GM18505 (cell line): ENCODE measurements around the gene BMP2K.

Experiments
- ATAC-seq: cut with Tn5 transposase; IDR thresholded peaks from one replicate; pipeline ENCODE4 v1.9.1; 2021; ENCODE audit not compliant: unreplicated experiment
- POLR2A ChIP-seq: IDR thresholded peaks from 4 replicates; pipeline ENCODE4 v1.6.1; 2011; ENCODE audit warnings: borderline replicate concordance; ENCODE audit not compliant: insufficient read depth, insufficient read length; ENCODE audit errors: extremely low read depth

The BMP2K gene

GRCh38 chr4:78937837-78938236, 161.7 kb downstream of the BMP2K start:
- no peak for ATAC-seq
- TF ChIP-seq POLR2A, result no peak

GRCh38 chr4:78938474-78938867, 162.3 kb downstream of the BMP2K start:
- TF ChIP-seq POLR2A, result no peak
- ATAC-seq, result no peak

GRCh38 chr4:78938868-78939666, 162.9 kb downstream of the BMP2K start, which contains the start of gene PAQR3:
PAQR3 (minus strand) TSS chr4:78939438; CDS start chr4:78939224, 214 bp downstream.
- ATAC-seq, result peak; percentile 99
- TF ChIP-seq POLR2A, result peak; percentile 87

GRCh38 chr4:78939667-78940008, 163.5 kb downstream of the BMP2K start:
- peak; percentile 15 for ATAC-seq
- no peak for TF ChIP-seq POLR2A

- ATAC-seq, result no peak
Measured at GRCh38 chr4:78940752-78941151, 164.6 kb downstream of the BMP2K start.

GRCh38 chr4:78944381-78944780, 168.2 kb downstream of the BMP2K start:
- no peak for TF ChIP-seq POLR2A
- ATAC-seq, result no peak

More at GRCh38 chr4:78940752-78941151, 164.6 kb downstream of the BMP2K start:
- TF ChIP-seq POLR2A, result no peak

GRCh38 chr4:78945651-78946179, 169.6 kb downstream of the BMP2K start:
- no peak for ATAC-seq
- no peak for TF ChIP-seq POLR2A

- no peak for ATAC-seq
- TF ChIP-seq POLR2A, result no peak
Measured at GRCh38 chr4:78949735-78950134, 173.6 kb downstream of the BMP2K start.

- no peak for ATAC-seq
- no peak for TF ChIP-seq POLR2A
Measured at GRCh38 chr4:78951862-78952472, 175.8 kb downstream of the BMP2K start.

- no peak for TF ChIP-seq POLR2A
- no peak for ATAC-seq
Measured at GRCh38 chr4:78953231-78953630, 177.1 kb downstream of the BMP2K start.

- TF ChIP-seq POLR2A, result no peak
- ATAC-seq, result no peak
Measured at GRCh38 chr4:78953769-78954666, 177.9 kb downstream of the BMP2K start.

- ATAC-seq, result no peak
- no peak for TF ChIP-seq POLR2A
Measured at GRCh38 chr4:78956975-78957374, 180.8 kb downstream of the BMP2K start.

GRCh38 chr4:78960926-78961325, 184.8 kb downstream of the BMP2K start:
- ATAC-seq, result no peak
- no peak for TF ChIP-seq POLR2A
